GM12892 (cell line): ENCODE results near the gene PLA2G1B.

Source experiments
- DNase-seq: peaks from one replicate; pipeline ENCODE4 v3.0.0; 2011; ENCODE audit not compliant: insufficient read length
- FAIRE-seq: peaks from 2 replicates; lab custom pipeline; 2011; peaks lifted over from hg19 to GRCh38; lab: Jason Lieb, UNC
- POLR2A ChIP-seq: IDR thresholded peaks from 2 replicates; pipeline ENCODE4 v1.6.1; 2011; ENCODE audit warnings: low read depth, low read length, control low read depth
- POLR2AphosphoS5 ChIP-seq: IDR thresholded peaks from 2 replicates; pipeline ENCODE4 v1.6.1; 2011; ENCODE audit warnings: low read depth, low read length, control low read depth
- TAF1 ChIP-seq: IDR thresholded peaks from 2 replicates; pipeline ENCODE4 v1.6.1; 2011; ENCODE audit warnings: low read depth, mild to moderate bottlenecking, control low read depth, low read length, borderline replicate concordance

PLA2G1B gene

DNA sequence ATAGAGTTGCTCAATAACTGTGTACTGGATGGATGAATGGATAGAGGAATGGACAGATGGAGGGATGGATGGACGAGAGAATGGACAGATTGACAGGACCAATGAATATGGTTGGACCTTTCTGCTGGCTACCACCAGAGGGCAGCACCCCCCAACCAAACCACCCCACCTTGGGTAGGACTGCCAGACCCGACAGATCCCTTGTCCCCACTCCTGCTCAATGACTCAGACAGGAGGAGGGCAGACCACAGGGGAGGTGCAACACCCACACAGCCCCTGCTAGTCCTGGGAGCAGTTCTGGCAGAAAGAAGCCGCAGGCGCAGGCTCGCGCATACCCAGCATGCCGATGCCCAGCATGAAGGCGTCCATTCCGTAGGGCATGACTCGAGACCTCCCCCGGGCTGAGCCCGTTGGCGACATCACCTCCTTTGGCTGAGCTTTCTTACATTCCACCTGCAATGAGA lies 29.0 kb upstream of the PLA2G1B start:
- peak; percentile 88 for DNase-seq
- peak; percentile 87 for FAIRE-seq
- no peak for TF ChIP-seq POLR2A

- DNase-seq, result no peak
- TF ChIP-seq POLR2AphosphoS5 (no peak), POLR2A (no peak), TAF1 (no peak)
- no peak for FAIRE-seq
Measured at GRCh38 chr12:120353556-120354317, 26.2 kb upstream of the PLA2G1B start.

DNA sequence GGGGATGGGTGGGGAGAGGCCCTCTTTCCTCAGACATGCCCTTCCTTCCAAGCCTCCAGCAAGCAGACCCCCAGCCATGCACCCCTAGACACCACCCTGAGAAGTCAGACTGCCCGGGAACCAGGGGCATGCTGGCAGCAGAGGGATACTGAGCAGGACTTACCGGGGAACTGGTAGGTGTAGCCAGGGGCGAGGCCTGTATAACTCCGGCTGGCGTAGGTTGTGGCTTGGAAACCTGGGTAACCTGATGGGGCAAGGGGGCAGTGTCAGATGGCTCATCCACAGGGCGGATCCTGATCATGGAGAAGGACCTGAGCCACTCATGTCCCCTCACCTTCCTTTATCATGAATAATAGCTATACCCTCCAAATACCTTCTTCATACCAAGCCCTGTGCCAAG lies 25.6 kb upstream of the PLA2G1B start:
- TF ChIP-seq POLR2AphosphoS5, result no peak
- no peak for TF ChIP-seq POLR2A
- no peak for TF ChIP-seq TAF1
- FAIRE-seq (no peak), DNase-seq (no peak)

- TF ChIP-seq TAF1, result no peak
- no peak for TF ChIP-seq POLR2A
- TF ChIP-seq POLR2AphosphoS5, result no peak
- no peak for FAIRE-seq
- no peak for DNase-seq
Measured at GRCh38 chr12:120352117-120352516, 24.5 kb upstream of the PLA2G1B start.

DNA sequence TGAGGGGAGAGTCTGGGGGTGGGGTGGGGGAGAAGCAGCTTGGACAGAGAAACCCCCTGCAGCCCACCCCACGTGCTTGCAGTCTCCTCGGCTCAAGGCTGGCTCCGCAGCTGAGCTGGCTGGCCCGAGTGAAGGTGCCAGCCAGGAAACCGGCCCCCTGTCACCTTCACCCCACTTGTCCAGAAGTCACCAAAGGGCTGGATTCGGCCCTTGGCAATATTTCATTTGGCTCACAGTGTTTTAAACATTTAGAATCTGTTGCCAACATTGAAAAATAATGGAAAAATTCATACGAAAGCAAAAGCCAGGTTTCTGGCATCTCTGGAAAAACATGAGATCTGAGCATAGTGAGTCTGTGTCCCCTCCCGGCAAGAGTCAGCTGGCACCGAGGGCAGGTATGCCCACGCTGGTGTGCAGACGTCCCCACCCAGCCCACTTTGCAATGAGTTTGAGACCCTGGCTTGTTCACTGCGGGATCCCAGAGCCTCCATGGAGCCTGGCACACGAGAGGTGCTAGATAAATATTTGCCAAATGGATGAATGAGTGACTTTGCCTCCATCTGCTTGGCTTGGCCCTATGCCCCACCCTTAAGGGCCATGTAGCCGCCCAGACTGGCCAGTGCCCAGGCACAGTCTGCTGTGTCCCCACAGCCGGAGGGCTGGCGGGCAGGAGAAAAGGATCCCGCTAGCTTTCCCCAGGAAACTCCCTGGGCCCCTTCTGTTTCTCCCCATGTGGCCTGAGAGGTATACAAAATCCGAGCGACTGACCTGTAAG lies 23.2 kb upstream of the PLA2G1B start:
- DNase-seq (no peak), FAIRE-seq (no peak)
- no peak for TF ChIP-seq POLR2AphosphoS5
- no peak for TF ChIP-seq TAF1
- TF ChIP-seq POLR2A, result no peak

GRCh38 chr12:120347766-120348165 lies 20.2 kb upstream of the PLA2G1B start:
- no peak for FAIRE-seq

DNA sequence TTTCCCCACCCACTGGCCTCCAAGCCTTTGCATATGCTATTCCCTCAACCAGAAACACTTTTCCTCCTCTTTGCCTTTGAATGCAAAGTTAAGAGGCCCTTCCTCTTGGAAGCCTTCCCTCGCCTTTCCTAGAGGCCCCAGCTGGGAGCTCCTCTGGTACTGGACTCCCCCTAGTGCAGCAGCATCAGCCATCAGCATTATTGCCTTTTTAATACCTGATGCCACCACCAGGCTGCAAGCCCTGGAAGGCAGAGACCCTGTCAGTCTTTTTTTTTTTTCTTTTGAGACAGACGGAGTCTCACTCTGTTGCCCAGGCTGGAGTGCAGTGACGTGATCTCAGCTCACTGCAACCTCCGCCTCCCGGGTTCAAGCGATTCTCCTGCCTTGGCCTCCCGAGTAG lies 19.1 kb upstream of the PLA2G1B start:
- FAIRE-seq (no peak), DNase-seq (no peak)
- no peak for TF ChIP-seq TAF1

More at GRCh38 chr12:120347766-120348165, 20.2 kb upstream of the PLA2G1B start:
- DNase-seq, result no peak
- TF ChIP-seq POLR2A (no peak), POLR2AphosphoS5 (no peak), TAF1 (no peak)

- no peak for DNase-seq
- TF ChIP-seq POLR2A (no peak), POLR2AphosphoS5 (no peak), TAF1 (no peak)
- no peak for FAIRE-seq
Measured at GRCh38 chr12:120346031-120346430, 18.5 kb upstream of the PLA2G1B start.

DNA sequence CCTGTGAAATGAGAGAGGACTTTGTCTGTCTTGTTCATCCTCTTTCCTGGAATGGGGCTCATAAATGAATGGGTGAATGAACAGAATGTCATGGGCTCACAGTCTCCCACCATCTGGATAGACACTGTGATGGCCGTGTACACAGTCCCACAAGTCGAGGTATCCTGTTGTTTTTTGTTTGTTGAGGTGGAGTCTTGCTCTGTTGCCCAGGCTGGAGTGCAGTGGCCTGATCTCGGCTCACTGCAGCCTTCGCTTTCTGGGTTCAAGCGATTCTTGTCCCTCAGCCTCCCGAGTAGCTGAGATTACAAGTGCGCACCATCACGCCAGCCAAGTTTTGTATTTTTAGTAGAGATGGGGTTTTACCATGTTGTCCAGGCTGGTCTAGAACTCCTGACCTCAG lies 16.1 kb upstream of the PLA2G1B start:
- no peak for TF ChIP-seq TAF1
- no peak for TF ChIP-seq POLR2AphosphoS5
- FAIRE-seq (no peak), DNase-seq (no peak)

- TF ChIP-seq TAF1 (no peak), POLR2A (no peak), POLR2AphosphoS5 (no peak)
- DNase-seq (no peak), FAIRE-seq (no peak)
Measured at GRCh38 chr12:120343039-120343537, 15.5 kb upstream of the PLA2G1B start.

DNA sequence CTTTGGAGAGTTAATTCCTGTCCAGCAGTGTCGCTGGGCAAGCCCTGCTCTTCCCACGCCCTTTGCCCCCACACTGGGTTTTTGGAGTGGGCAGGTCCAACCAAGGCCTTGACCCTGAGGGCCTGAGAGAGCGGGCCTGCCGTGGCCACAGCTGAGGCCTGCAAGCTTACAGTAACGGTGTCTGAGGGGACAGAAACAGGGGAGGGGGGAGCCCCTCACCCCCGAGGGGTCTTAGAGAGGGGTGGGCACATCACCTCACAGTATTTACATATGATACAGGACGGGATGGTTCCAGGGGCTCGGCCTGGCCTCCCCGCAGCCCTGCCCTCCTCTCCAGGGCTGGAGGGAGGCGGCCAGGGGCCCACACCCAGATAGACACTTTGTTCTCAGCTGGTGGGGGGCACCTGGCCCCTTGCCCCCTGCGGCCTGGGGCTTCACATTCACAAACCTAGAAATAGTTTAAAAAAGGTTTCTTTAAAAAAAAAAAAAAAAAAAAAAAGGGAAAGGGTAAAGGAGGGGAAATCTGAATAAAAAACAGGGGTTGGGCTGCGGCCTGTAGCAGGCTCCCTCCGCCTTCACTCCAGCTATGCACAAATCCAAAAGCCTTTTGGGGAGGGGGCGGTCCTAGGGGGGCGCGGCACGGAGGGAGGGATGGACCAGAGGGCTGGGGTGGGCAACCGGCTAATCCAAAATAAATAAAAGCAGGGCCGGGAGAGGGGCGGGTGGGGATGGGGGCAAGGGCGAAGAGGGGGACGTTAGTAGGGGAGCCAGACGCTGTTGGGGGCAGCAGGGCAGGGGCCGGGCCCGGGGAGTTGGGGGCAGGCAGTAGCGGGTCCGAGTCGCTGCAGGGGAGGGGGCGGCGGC lies 14.8 kb upstream of the PLA2G1B start:
- DNase-seq (no peak), FAIRE-seq (no peak)
- TF ChIP-seq POLR2A (no peak), POLR2AphosphoS5 (no peak), TAF1 (no peak)
